ENCODE results near the gene APOL3.

Gene APOL3

DNA sequence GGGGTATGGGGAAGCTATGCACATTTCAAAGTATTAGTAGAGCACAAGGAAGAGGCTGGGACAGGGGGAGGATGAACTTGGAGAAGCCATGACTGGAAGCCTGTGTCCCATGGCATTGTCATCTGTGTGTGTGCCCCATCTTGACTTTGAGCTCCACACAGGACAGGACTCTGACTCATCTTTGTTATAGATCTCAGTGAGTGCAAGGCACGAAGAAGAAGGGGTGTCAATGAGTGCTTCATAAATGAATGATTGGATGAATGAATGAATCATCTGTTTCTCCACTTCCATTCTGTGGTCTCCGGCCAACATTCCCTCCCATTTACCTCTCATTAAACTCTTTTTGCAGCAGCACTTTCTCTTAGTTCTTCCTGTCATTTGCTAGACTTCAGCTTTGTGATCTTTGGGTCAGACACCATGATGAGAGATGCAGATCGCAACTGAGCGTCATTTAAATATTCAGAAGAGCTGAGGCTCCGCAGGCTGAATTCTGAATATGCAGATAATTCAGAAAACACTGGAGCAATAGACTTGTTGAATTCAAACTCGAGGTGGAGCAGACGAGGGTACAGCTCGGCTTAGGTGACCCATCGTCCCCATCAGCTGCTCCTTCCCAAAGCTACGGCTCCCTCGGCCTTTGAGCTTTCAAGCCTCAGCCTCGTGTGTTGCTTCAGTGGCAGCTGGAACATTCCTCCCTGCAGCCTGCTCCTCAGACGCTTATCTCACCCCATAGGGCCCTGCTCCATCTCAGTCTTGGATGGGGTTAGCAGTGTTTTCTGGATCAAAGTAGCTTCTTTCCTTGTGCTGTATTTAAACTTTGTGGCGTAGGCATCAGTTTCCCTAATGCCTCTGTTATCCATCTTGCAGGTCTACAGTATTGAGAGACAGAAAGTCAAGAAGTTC is 30.8 kb downstream of the APOL3 start:
- Histone ChIP-seq H3K18ac (ENCODE audit: low read length) (no peak overlapping the region), H3K4ac (ENCODE audit: low read depth, low read length) (no peak overlapping the region)

DNA sequence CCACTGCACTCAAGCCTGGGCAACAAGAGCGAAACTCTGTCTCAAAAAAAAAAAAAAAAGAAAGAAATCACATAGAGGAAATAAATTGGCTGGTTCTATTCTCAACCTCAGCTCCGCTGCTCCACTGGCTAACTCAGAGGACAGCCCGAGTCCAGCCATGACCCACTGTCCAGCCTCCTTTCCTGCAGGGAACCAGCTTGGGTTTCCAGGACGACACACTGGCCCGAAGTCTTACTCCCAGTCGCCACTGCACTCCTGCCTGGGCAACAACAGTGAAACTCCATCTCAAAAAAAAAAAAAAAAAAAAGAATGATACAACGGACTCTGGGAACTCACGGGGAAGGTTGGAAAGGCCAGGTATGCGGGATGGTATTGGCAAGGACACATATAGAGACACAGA is 31.5 kb downstream of the APOL3 start:
- no peak for DNase-seq
- Histone ChIP-seq H3K9ac (ENCODE audit: low read length) (no peak overlapping the region), H2BK120ac (ENCODE audit: low read depth, low read length) (no peak overlapping the region), H3K4me2 (ENCODE audit: low read length) (no peak overlapping the region), H3K79me2 (ENCODE audit: control insufficient read depth, insufficient read depth, low read length) (no peaks in the 10 kb centered on the region), H2BK5ac (ENCODE audit: low read length) (no peak overlapping the region), H3K27me3 (ENCODE audit: insufficient read depth, low read length, poor library complexity) (no peaks in the 10 kb centered on the region), H3K4ac (ENCODE audit: low read depth, low read length) (no peak overlapping the region), H3K56ac (ENCODE audit: low read length) (no peak overlapping the region), H2AK5ac (ENCODE audit: low read length) (no peak overlapping the region), H3K27ac (ENCODE audit: low read depth, low read length) (no peak overlapping the region), H3K36me3 (ENCODE audit: control insufficient read depth, insufficient read depth, low read length) (no peaks in the 10 kb centered on the region), H4K8ac (ENCODE audit: low read depth, low read length) (no peak overlapping the region), H3K4me3 (ENCODE audit: low read length) (no peak overlapping the region), H3K79me1 (ENCODE audit: low read length) (no peaks in the 10 kb centered on the region), H2BK15ac (replicated peaks; ENCODE audit: low read depth) (no peak overlapping the region), H3K23ac (ENCODE audit: low read length) (no peak overlapping the region), H3K4me1 (ENCODE audit: control insufficient read depth, low read depth, low read length) (no peaks in the 10 kb centered on the region), H4K5ac (ENCODE audit: low read length) (no peak overlapping the region), H3K18ac (ENCODE audit: low read length) (no peak overlapping the region)
- no CpG with 5 or more reads among the region's 9 CpGs for WGBS (ENCODE audit: extremely low coverage, insufficient coverage, low lambda C conversion rate)

More for the DNA sequence above, 30.8 kb downstream of the APOL3 start:
- Histone ChIP-seq H3K36me3 (ENCODE audit: control insufficient read depth, insufficient read depth, low read length) (no peaks in the 10 kb centered on the region), H4K8ac (ENCODE audit: low read depth, low read length) (no peak overlapping the region), H3K79me1 (ENCODE audit: low read length) (no peaks in the 10 kb centered on the region), H3K4me3 (ENCODE audit: low read length) (no peak overlapping the region), H2BK5ac (ENCODE audit: low read length) (no peak overlapping the region), H3K23ac (ENCODE audit: low read length) (no peak overlapping the region), H4K5ac (ENCODE audit: low read length) (no peak overlapping the region), H2BK120ac (ENCODE audit: low read depth, low read length) (no peak overlapping the region), H3K79me2 (ENCODE audit: control insufficient read depth, insufficient read depth, low read length) (no peaks in the 10 kb centered on the region), H3K56ac (ENCODE audit: low read length) (no peak overlapping the region), H3K27me3 (ENCODE audit: insufficient read depth, low read length, poor library complexity) (no peaks in the 10 kb centered on the region), H2AK5ac (ENCODE audit: low read length) (no peak overlapping the region), H3K9ac (ENCODE audit: low read length) (no peak overlapping the region), H2BK15ac (replicated peaks; ENCODE audit: low read depth) (no peak overlapping the region), H3K4me2 (ENCODE audit: low read length) (no peak overlapping the region), H3K27ac (ENCODE audit: low read depth, low read length) (no peak overlapping the region), H3K4me1 (ENCODE audit: control insufficient read depth, low read depth, low read length) (no peaks in the 10 kb centered on the region)
- WGBS (ENCODE audit: extremely low coverage, insufficient coverage, low lambda C conversion rate), result no CpG with 5 or more reads among the region's 14 CpGs
- no peak for DNase-seq

DNA sequence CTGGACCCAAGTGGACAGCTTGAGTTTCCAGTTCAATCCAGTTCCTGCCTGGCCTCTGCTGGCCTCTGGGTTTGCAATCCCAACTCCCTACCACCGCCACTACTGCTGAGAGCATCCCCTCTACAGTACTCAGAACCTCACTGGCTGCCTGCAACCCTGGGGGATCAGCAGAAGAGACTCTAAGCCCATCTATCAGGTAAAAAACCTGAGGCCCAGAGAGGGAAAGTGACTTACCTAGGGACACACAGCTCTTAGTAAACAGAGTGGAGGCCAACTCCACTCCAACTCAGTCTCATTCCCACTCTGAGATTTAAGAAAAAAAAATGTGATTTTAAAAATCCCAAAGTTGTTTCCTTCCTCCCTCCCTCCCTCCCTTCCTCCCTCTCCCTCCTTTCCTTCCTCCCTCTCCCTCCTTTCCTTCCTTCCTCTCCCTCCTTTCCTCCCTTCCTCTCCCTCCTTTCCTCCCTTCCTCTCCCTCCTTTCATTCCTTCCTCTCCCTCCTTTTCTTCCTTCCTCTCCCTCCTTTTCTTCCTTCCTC is 34.5 kb downstream of the APOL3 start:
- Histone ChIP-seq H3K4me3 (ENCODE audit: low read length) (no peak overlapping the region), H3K27me3 (ENCODE audit: insufficient read depth, low read length, poor library complexity) (no peaks in the 10 kb centered on the region)
- WGBS (ENCODE audit: extremely low coverage, insufficient coverage, low lambda C conversion rate), result no CpG with 5 or more reads among the region's 1 CpG

DNA sequence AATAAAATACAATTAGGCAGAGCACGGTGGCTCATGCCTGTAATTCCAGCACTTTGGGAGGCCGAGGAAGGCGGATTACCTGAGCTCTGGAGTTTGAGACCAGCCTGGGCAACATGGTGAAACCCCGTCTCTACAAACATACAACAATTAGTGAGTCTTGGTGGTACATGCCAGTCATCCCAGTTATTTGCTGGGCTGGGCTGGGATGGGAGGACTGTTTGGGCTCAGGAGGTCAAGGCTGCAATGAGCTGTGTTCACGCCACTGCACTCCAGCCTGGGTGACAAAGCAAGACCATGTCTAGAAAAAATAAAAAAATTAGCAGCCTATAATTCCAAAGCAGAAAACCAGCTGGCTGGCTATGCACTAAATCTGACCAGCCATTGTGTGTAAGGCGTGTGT is 35.1 kb downstream of the APOL3 start:
- Histone ChIP-seq H3K4ac (ENCODE audit: low read depth, low read length) (no peak overlapping the region), H2BK5ac (ENCODE audit: low read length) (no peak overlapping the region), H3K4me2 (ENCODE audit: low read length) (no peak overlapping the region), H4K5ac (ENCODE audit: low read length) (no peak overlapping the region), H3K56ac (ENCODE audit: low read length) (no peak overlapping the region), H3K36me3 (ENCODE audit: control insufficient read depth, insufficient read depth, low read length) (no peaks in the 10 kb centered on the region), H4K8ac (ENCODE audit: low read depth, low read length) (no peak overlapping the region), H3K27ac (ENCODE audit: low read depth, low read length) (no peak overlapping the region), H3K79me2 (ENCODE audit: control insufficient read depth, insufficient read depth, low read length) (no peaks in the 10 kb centered on the region), H3K23ac (ENCODE audit: low read length) (no peak overlapping the region), H2AK5ac (ENCODE audit: low read length) (no peak overlapping the region), H3K27me3 (ENCODE audit: insufficient read depth, low read length, poor library complexity) (no peaks in the 10 kb centered on the region), H2BK15ac (replicated peaks; ENCODE audit: low read depth) (no peak overlapping the region), H3K4me1 (ENCODE audit: control insufficient read depth, low read depth, low read length) (no peaks in the 10 kb centered on the region), H3K4me3 (ENCODE audit: low read length) (no peak overlapping the region), H3K9ac (ENCODE audit: low read length) (no peak overlapping the region), H3K79me1 (ENCODE audit: low read length) (no peaks in the 10 kb centered on the region), H3K18ac (ENCODE audit: low read length) (no peak overlapping the region), H2BK120ac (ENCODE audit: low read depth, low read length) (no peak overlapping the region)
- no peak for DNase-seq
- no CpG with 5 or more reads among the region's 6 CpGs for WGBS (ENCODE audit: extremely low coverage, insufficient coverage, low lambda C conversion rate)

More for the DNA sequence above, 34.5 kb downstream of the APOL3 start:
- H2AK5ac ChIP-seq (ENCODE audit: low read length), result no peak overlapping the region
- H3K4ac ChIP-seq (ENCODE audit: low read depth, low read length), result no peak overlapping the region
- no peaks in the 10 kb centered on the region for H3K79me1 ChIP-seq (ENCODE audit: low read length)
- no peaks in the 10 kb centered on the region for H3K79me2 ChIP-seq (ENCODE audit: control insufficient read depth, insufficient read depth, low read length)
- H3K56ac ChIP-seq (ENCODE audit: low read length), result no peak overlapping the region
- H4K8ac ChIP-seq (ENCODE audit: low read depth, low read length), result no peak overlapping the region
- H4K5ac ChIP-seq (ENCODE audit: low read length), result no peak overlapping the region
- H2BK120ac ChIP-seq (ENCODE audit: low read depth, low read length), result no peak overlapping the region
- H2BK5ac ChIP-seq (ENCODE audit: low read length), result no peak overlapping the region
- no peak overlapping the region for H3K9ac ChIP-seq (ENCODE audit: low read length)
- H3K36me3 ChIP-seq (ENCODE audit: control insufficient read depth, insufficient read depth, low read length), result no peaks in the 10 kb centered on the region
- H3K18ac ChIP-seq (ENCODE audit: low read length), result no peak overlapping the region
- no peaks in the 10 kb centered on the region for H3K4me1 ChIP-seq (ENCODE audit: control insufficient read depth, low read depth, low read length)
- H2BK15ac ChIP-seq (replicated peaks; ENCODE audit: low read depth), result no peak overlapping the region
- H3K4me2 ChIP-seq (ENCODE audit: low read length), result no peak overlapping the region
- DNase-seq, result no peak
- no peak overlapping the region for H3K27ac ChIP-seq (ENCODE audit: low read depth, low read length)
- H3K23ac ChIP-seq (ENCODE audit: low read length), result no peak overlapping the region

DNA sequence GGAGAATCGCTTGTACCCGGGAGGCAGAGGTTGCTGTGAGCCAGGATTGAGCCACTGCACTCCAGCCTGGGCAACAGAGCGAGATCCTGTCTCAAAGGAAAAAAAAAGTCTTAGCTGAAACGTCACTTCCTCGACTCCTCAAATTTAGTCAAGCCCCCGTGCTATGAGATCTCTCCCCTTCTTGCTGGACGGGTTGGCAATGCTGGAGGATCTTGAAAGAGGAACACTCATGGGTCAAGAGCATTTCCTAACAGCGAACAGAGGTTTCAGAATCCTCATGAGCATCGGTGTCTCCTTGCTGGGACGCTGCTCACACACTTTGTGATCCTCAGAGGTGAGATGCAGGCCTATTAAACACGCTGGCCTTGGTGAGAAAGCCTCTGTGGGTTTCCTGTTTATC is 35.9 kb downstream of the APOL3 start:
- no peak overlapping the region for H2BK120ac ChIP-seq (ENCODE audit: low read depth, low read length)
- H3K79me2 ChIP-seq (ENCODE audit: control insufficient read depth, insufficient read depth, low read length), result no peaks in the 10 kb centered on the region
- peak overlapping the region; percentile 17 for H3K56ac ChIP-seq (ENCODE audit: low read length)
- no peaks in the 10 kb centered on the region for H3K4me1 ChIP-seq (ENCODE audit: control insufficient read depth, low read depth, low read length)
- H3K27me3 ChIP-seq (ENCODE audit: insufficient read depth, low read length, poor library complexity), result no peaks in the 10 kb centered on the region
- no peak overlapping the region for H3K9ac ChIP-seq (ENCODE audit: low read length)
- no peak overlapping the region for H3K4me2 ChIP-seq (ENCODE audit: low read length)
- no peak overlapping the region for H3K4ac ChIP-seq (ENCODE audit: low read depth, low read length)
- no peak overlapping the region for H3K4me3 ChIP-seq (ENCODE audit: low read length)
- no CpG with 5 or more reads among the region's 11 CpGs for WGBS (ENCODE audit: extremely low coverage, insufficient coverage, low lambda C conversion rate)
- H3K27ac ChIP-seq (ENCODE audit: low read depth, low read length), result no peak overlapping the region
- no peaks in the 10 kb centered on the region for H3K36me3 ChIP-seq (ENCODE audit: control insufficient read depth, insufficient read depth, low read length)
- no peak overlapping the region for H3K18ac ChIP-seq (ENCODE audit: low read length)
- no peak overlapping the region for H3K23ac ChIP-seq (ENCODE audit: low read length)
- no peak overlapping the region for H2AK5ac ChIP-seq (ENCODE audit: low read length)
- no peak for DNase-seq
- H4K5ac ChIP-seq (ENCODE audit: low read length), result no peak overlapping the region
- no peak overlapping the region for H4K8ac ChIP-seq (ENCODE audit: low read depth, low read length)
- H2BK5ac ChIP-seq (ENCODE audit: low read length), result no peak overlapping the region
- no peaks in the 10 kb centered on the region for H3K79me1 ChIP-seq (ENCODE audit: low read length)
- H2BK15ac ChIP-seq (replicated peaks; ENCODE audit: low read depth), result no peak overlapping the region
